ENCODE data around the gene BICRAL.

The BICRAL gene

GRCh38 chr6:42745083-42745639, 36.7 kb upstream of the BICRAL start:
- in situ Hi-C loops (cut with HindIII; ENCODE audit: low sequenced_read_pairs) = no loop called here
- peak overlapping the region; percentile 92 for H3K4me3 ChIP-seq (ENCODE audit: low read depth, low read length)
- TF ChIP-seq, protein P1, sequence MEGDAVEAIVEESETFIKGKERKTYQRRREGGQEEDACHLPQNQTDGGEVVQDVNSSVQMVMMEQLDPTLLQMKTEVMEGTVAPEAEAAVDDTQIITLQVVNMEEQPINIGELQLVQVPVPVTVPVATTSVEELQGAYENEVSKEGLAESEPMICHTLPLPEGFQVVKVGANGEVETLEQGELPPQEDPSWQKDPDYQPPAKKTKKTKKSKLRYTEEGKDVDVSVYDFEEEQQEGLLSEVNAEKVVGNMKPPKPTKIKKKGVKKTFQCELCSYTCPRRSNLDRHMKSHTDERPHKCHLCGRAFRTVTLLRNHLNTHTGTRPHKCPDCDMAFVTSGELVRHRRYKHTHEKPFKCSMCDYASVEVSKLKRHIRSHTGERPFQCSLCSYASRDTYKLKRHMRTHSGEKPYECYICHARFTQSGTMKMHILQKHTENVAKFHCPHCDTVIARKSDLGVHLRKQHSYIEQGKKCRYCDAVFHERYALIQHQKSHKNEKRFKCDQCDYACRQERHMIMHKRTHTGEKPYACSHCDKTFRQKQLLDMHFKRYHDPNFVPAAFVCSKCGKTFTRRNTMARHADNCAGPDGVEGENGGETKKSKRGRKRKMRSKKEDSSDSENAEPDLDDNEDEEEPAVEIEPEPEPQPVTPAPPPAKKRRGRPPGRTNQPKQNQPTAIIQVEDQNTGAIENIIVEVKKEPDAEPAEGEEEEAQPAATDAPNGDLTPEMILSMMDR (IDR thresholded peaks at IDR 0.05; ENCODE audit: low read depth, low read length) = no peak
- DNase-seq (ENCODE audit: low read depth, low spot score) = peak; percentile 54

- in situ Hi-C loops (cut with HindIII; ENCODE audit: low sequenced_read_pairs) = no loop called here
- peak; percentile 99 for DNase-seq (ENCODE audit: low read depth, low spot score)
- TF ChIP-seq, protein P1 (IDR thresholded peaks at IDR 0.05; ENCODE audit: low read depth, low read length) = no peak
- peak within 1 kb of the TSS; percentile 92 for H3K4me3 ChIP-seq (ENCODE audit: low read depth, low read length)
Measured at GRCh38 chr6:42745640-42746462, 36.0 kb upstream of the BICRAL start, which contains the start of gene TBCC. Gene TBCC, minus strand, starts transcription at chr6:42746103. Its CDS starts 30 bp downstream, at chr6:42746073.

DNA sequence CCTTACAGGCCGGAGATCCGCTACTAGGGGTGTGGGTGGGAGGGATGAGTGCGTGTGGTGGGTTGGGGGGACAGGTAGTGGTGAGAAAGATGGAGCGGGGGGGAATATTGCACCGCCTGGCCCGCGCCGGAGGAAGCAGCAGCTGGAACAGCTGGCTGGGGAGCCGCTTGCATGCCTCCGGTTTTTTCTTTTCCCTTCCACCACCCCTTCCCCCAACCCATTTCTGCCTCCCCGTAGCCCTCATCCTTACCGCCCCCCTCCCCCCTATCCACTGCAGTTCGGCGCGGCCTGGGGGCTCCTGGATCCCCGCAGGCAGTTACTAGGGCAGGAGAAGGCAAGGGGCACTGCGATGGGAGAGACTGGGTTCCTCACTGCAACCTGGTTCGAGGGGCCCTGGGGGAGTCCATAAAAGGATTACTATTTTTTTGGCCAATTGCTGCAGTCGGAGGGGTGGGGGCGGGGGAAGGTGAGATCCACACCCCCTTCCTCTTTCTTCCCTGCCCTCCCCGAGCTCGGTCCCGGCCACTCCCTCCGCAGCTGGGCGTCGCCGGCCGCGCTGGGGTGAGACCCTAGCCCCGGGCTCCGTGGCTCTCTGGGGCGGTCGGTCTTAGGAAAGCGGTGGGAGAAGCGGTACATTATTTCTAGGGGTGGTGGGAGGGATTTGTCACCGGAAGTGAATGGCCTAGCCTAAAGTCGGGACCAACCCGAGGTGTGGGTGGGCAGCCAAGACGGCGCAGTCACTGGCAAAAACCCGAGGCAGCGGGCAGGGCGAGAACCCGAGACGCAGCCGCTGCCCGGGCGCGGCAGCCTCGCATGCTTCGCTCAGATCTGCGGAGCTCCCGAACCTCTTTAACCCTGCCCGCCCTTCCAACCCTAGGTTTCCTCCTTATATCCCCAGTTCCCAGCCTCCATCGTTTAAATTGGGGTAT, 35.1 kb upstream of the BICRAL start:
- in situ Hi-C loops (cut with HindIII; ENCODE audit: low sequenced_read_pairs) = no loop called here
- DNase-seq (ENCODE audit: low read depth, low spot score) = peak; percentile 96
- H3K4me3 ChIP-seq (ENCODE audit: low read depth, low read length) = peak overlapping the region; percentile 75
- TF ChIP-seq, protein P1 (IDR thresholded peaks at IDR 0.05; ENCODE audit: low read depth, low read length) = no peak

DNA sequence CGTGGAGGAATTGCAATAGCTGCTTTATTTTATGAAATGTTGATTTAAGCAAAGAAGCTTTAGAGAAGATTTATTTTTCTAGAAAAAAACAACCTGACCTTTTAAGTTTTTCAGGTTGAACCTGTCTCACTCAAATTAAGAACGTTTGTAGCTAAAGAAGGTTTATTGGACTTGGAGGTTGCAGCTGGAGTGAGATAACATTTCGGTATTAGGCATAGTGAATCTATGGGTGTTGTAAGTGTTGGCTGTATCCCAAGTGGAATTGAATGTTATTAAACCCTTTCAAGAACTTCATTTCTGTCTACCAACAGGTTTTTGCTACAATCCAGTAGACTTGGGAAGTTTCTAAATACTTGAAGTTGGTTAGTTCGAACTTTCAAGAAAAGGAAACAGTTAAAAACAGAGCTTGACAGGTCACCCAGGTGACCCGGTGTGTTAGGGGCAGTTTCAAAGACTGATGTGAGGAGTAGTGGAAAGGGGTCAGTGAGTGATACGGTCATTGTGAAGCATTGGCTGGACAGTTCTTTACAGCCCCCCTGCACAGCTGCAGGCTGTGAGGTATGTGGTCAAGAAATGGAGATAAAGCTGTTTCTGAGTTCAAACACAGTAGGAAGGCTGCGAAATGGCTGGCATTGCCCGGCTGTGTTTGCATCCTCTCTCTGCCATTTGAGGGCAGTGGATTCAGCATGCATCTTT, 33.5 kb upstream of the BICRAL start:
- no peak for DNase-seq (ENCODE audit: low read depth, low spot score)
- in situ Hi-C loops (cut with HindIII; ENCODE audit: low sequenced_read_pairs) = no loop called here
- TF ChIP-seq, protein P1 (IDR thresholded peaks at IDR 0.05; ENCODE audit: low read depth, low read length) = no peak
- no peak overlapping the region for H3K4me3 ChIP-seq (ENCODE audit: low read depth, low read length)

DNA sequence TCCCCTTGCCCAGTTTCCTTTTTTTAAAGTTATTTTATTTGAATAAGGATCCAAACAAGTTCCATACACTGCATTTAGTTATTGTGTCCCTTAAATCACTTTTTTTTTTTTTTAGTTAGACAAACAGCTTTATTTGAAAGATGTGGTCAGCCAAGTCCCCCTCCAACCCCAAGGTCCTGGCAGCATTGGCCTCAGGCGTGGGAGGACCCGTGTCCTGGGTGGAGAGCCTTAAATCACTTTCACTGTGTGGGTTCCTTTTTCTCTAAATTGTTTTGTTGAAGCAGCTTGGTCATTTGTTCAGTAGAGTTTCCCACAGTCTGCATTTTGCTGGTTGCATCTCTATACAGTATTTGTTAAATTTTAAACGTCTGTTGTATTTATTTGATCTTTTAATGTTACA, 30.8 kb upstream of the BICRAL start:
- TF ChIP-seq, protein P1 (IDR thresholded peaks at IDR 0.05; ENCODE audit: low read depth, low read length) = no peak
- H3K4me3 ChIP-seq (ENCODE audit: low read depth, low read length) = no peak overlapping the region
- no peak for DNase-seq (ENCODE audit: low read depth, low spot score)
- in situ Hi-C loops (cut with HindIII; ENCODE audit: low sequenced_read_pairs) = no loop called here

GRCh38 chr6:42754759-42755158, 27.1 kb upstream of the BICRAL start:
- TF ChIP-seq, protein P1 (IDR thresholded peaks at IDR 0.05; ENCODE audit: low read depth, low read length) = no peak
- DNase-seq (ENCODE audit: low read depth, low spot score) = no peak
- in situ Hi-C loops (cut with HindIII; ENCODE audit: low sequenced_read_pairs) = no loop called here

More at GRCh38 chr6:42754759-42755158, 27.1 kb upstream of the BICRAL start:
- no peak overlapping the region for H3K4me3 ChIP-seq (ENCODE audit: low read depth, low read length)

All from astrocyte of the spinal cord (primary cell).